Measurements from ENCODE around the gene SH3BGRL3. TPM values are rescaled to one million over a fixed set of nuclear protein-coding genes. Genes with fewer than 3 reads are reported as not detected.

The SH3BGRL3 gene
- polyA plus RNA-seq, 1 donor from 2014 or later = 12.8 TPM

DNA sequence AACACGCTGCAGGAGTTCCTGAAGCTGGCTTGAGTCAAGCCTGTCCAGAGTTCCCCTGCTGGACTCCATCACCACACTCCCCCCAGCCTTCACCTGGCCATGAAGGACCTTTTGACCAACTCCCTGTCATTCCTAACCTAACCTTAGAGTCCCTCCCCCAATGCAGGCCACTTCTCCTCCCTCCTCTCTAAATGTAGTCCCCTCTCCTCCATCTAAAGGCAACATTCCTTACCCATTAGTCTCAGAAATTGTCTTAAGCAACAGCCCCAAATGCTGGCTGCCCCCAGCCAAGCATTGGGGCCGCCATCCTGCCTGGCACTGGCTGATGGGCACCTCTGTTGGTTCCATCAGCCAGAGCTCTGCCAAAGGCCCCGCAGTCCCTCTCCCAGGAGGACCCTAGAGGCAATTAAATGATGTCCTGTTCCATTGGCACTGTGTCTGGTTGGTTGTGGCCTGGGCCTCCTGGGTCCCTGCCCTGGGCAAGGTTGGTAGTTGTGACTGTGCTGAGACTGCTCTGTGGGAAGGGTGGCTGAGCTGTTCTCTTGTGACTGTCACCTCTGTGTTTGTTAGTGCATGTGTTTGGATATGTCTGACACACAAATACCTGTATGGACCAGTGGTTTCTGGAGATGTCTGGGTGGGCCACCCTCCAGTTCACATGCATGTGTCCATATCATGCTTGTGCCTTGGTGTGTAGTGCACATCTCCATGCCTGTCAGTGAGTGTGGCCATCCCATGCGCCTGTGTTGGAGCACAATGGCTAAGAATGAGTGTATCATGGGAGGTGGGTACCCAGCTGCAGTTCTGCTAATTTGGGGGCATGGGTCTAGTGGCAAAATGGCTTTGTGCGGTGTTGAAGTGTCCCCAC is 1.4 kb downstream of the SH3BGRL3 start:
- Histone ChIP-seq H3K4me2 (ENCODE audit: low read length) (no peak overlapping the region), H3K9ac (ENCODE audit: low read length) (no peak overlapping the region), H3K27me3 (ENCODE audit: insufficient read depth, low read depth, low read length) (no peaks in the 10 kb centered on the region), H3K79me2 (replicated peaks; ENCODE audit: insufficient read depth, low read length) (peaks cover 5% of the 10 kb centered on the region), H3F3A (ENCODE audit: insufficient read depth, low read length, poor library complexity, severe bottlenecking) (no peaks in the 10 kb centered on the region), H3K36me3 (ENCODE audit: insufficient read depth, low read length) (no peaks in the 10 kb centered on the region), H3K9me2 (ENCODE audit: insufficient read depth, low read length) (no peaks in the 10 kb centered on the region), H2AFZ (ENCODE audit: low read depth, low read length) (no peak overlapping the region), H3K9me3 (ENCODE audit: low read length) (no peaks in the 10 kb centered on the region), H3K27ac (ENCODE audit: low read length) (no peak overlapping the region), H4K20me1 (ENCODE audit: insufficient read depth) (no peaks in the 10 kb centered on the region), H3K4me3 (ENCODE audit: low read length) (peak overlapping the region; percentile 97)
- TF ChIP-seq RAD21 (conservative IDR thresholded peaks at IDR 0.05) = no peak
- TF ChIP-seq, protein P1, sequence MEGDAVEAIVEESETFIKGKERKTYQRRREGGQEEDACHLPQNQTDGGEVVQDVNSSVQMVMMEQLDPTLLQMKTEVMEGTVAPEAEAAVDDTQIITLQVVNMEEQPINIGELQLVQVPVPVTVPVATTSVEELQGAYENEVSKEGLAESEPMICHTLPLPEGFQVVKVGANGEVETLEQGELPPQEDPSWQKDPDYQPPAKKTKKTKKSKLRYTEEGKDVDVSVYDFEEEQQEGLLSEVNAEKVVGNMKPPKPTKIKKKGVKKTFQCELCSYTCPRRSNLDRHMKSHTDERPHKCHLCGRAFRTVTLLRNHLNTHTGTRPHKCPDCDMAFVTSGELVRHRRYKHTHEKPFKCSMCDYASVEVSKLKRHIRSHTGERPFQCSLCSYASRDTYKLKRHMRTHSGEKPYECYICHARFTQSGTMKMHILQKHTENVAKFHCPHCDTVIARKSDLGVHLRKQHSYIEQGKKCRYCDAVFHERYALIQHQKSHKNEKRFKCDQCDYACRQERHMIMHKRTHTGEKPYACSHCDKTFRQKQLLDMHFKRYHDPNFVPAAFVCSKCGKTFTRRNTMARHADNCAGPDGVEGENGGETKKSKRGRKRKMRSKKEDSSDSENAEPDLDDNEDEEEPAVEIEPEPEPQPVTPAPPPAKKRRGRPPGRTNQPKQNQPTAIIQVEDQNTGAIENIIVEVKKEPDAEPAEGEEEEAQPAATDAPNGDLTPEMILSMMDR (IDR thresholded peaks at IDR 0.05; ENCODE audit: poor library complexity, severe bottlenecking) = no peak
- TF ChIP-seq, protein P2, sequence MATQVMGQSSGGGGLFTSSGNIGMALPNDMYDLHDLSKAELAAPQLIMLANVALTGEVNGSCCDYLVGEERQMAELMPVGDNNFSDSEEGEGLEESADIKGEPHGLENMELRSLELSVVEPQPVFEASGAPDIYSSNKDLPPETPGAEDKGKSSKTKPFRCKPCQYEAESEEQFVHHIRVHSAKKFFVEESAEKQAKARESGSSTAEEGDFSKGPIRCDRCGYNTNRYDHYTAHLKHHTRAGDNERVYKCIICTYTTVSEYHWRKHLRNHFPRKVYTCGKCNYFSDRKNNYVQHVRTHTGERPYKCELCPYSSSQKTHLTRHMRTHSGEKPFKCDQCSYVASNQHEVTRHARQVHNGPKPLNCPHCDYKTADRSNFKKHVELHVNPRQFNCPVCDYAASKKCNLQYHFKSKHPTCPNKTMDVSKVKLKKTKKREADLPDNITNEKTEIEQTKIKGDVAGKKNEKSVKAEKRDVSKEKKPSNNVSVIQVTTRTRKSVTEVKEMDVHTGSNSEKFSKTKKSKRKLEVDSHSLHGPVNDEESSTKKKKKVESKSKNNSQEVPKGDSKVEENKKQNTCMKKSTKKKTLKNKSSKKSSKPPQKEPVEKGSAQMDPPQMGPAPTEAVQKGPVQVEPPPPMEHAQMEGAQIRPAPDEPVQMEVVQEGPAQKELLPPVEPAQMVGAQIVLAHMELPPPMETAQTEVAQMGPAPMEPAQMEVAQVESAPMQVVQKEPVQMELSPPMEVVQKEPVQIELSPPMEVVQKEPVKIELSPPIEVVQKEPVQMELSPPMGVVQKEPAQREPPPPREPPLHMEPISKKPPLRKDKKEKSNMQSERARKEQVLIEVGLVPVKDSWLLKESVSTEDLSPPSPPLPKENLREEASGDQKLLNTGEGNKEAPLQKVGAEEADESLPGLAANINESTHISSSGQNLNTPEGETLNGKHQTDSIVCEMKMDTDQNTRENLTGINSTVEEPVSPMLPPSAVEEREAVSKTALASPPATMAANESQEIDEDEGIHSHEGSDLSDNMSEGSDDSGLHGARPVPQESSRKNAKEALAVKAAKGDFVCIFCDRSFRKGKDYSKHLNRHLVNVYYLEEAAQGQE (IDR thresholded peaks at IDR 0.05; ENCODE audit: borderline replicate concordance) = no peak
- TF ChIP-seq TAF1 (IDR thresholded peaks at IDR 0.05; ENCODE audit: low read depth) = no peak
- no peak for TF ChIP-seq MXI1 (conservative IDR thresholded peaks at IDR 0.05; ENCODE audit: poor library complexity, severe bottlenecking)
- TF ChIP-seq POLR2AphosphoS5 (IDR thresholded peaks at IDR 0.05) = no peak
- TF ChIP-seq EZH2 (IDR thresholded peaks at IDR 0.05; ENCODE audit: borderline replicate concordance, insufficient read depth, low read length, poor library complexity, severe bottlenecking) = no peak
- no peak for TF ChIP-seq EP300 (conservative IDR thresholded peaks at IDR 0.05; ENCODE audit: poor library complexity, severe bottlenecking)

DNA sequence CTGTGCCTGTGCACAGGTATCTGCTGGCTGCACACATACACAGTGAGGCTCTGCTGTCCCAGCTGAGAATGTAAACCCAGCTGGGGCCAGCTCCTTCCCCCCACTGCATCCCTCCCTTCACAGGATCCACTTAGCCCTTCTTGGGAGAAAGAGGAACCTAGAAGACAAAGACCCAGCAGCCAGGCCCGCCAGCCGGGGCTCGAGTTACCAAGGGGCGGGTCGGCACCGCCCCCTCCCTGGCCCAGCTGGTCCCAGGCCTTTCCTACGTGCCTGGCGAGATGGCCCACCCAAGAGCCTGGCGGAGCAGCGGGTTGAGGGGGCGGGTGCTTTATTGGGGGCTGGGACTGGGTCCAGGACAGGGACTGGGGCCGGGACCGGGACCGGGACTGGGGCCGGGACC is 2.1 kb downstream of the SH3BGRL3 start:
- H4K20me1 ChIP-seq (ENCODE audit: insufficient read depth) = no peaks in the 10 kb centered on the region
- no peaks in the 10 kb centered on the region for H3K9me3 ChIP-seq (ENCODE audit: low read length)
- H3K27ac ChIP-seq (ENCODE audit: low read length) = no peak overlapping the region
- peaks cover 5% of the 10 kb centered on the region for H3K79me2 ChIP-seq (replicated peaks; ENCODE audit: insufficient read depth, low read length)
- H3K9me2 ChIP-seq (ENCODE audit: insufficient read depth, low read length) = no peaks in the 10 kb centered on the region
- H3K4me2 ChIP-seq (ENCODE audit: low read length) = no peak overlapping the region
- TF ChIP-seq EZH2 (IDR thresholded peaks at IDR 0.05; ENCODE audit: borderline replicate concordance, insufficient read depth, low read length, poor library complexity, severe bottlenecking) = no peak
- TF ChIP-seq SMC3 (conservative IDR thresholded peaks at IDR 0.05; ENCODE audit: poor library complexity) = no peak
- TF ChIP-seq TAF1 (IDR thresholded peaks at IDR 0.05; ENCODE audit: low read depth) = no peak
- no peak for TF ChIP-seq POLR2AphosphoS5 (IDR thresholded peaks at IDR 0.05)
- TF ChIP-seq MXI1 (conservative IDR thresholded peaks at IDR 0.05; ENCODE audit: poor library complexity, severe bottlenecking) = no peak
- TF ChIP-seq, protein P1 (IDR thresholded peaks at IDR 0.05; ENCODE audit: poor library complexity, severe bottlenecking) = no peak
- TF ChIP-seq, protein P2 (IDR thresholded peaks at IDR 0.05; ENCODE audit: borderline replicate concordance) = no peak
- no peak overlapping the region for H3K9ac ChIP-seq (ENCODE audit: low read length)
- no peaks in the 10 kb centered on the region for H3K27me3 ChIP-seq (ENCODE audit: insufficient read depth, low read depth, low read length)
- no peaks in the 10 kb centered on the region for H3K36me3 ChIP-seq (ENCODE audit: insufficient read depth, low read length)
- peak overlapping the region; percentile 97 for H3K4me3 ChIP-seq (ENCODE audit: low read length)
- no peaks in the 10 kb centered on the region for H3F3A ChIP-seq (ENCODE audit: insufficient read depth, low read length, poor library complexity, severe bottlenecking)
- H2AFZ ChIP-seq (ENCODE audit: low read depth, low read length) = no peak overlapping the region
